Spleen (tissue), 7 donors: ENCODE results near the gene PRAMEF17.

Experiments used
- POLR2A ChIP-seq, 3 donors: fragments of 450-650 bp; IDR thresholded peaks; one replicate each; pipeline ENCODE4 v1.5.1; 2017; ENCODE audit warnings: antibody characterized with exemption in 3 of 3, mild to moderate bottlenecking in 1 of 3
- POLR2AphosphoS5 ChIP-seq, 3 donors: sonication (generic); formaldehyde crosslinking; IDR thresholded peaks; one replicate each; pipeline ENCODE4 v1.5.1; 2017; ENCODE audit warnings: antibody characterized with exemption in 3 of 3
- TF ChIP-seq, protein P1 (sequence below), 11 experiments: fragments of 200-600 bp in 7 of 11; fragments of 450-650 bp in 4 of 11; sonication (generic) in 4 of 11; IDR thresholded peaks in 8 of 11; conservative IDR thresholded peaks in 3 of 11; 1 replicate in 7 of 11; 2 replicates in 4 of 11; pipeline versions ENCODE4 v1.4.0 to v1.8.0; 2016 to 2021; ENCODE audit warnings: antibody characterized with exemption in 11 of 11, inconsistent platforms in 4 of 11, mild to moderate bottlenecking in 1 of 11
- donor health status: DM: no; HTN: no; CAD: no; lungs with moderate emphysema.
- donor health status: DM: no; HTN: no; CAD: no.
- donor health status: DM: no; HTN: no; CAD: no.

DNA sequence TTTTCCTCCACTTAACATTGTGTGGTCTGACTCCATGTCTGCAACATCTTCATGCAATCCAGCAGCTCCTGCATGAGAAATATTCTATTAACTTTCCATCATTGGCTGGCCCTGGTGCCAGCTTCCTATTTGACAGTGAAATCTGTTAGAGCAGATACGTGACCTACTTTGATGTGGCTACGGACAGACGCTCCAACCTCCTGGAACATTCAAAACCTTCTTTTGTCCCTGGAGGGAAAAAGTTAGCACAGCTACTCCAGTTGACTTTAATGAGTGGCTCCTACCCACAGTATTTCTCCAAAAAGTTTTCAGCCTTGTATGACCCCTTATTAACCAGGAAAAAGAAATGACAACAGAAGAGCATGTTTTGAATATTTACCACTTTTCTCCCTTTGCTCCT, 42.8 kb downstream of the PRAMEF17 start:
- TF ChIP-seq, protein P1, sequence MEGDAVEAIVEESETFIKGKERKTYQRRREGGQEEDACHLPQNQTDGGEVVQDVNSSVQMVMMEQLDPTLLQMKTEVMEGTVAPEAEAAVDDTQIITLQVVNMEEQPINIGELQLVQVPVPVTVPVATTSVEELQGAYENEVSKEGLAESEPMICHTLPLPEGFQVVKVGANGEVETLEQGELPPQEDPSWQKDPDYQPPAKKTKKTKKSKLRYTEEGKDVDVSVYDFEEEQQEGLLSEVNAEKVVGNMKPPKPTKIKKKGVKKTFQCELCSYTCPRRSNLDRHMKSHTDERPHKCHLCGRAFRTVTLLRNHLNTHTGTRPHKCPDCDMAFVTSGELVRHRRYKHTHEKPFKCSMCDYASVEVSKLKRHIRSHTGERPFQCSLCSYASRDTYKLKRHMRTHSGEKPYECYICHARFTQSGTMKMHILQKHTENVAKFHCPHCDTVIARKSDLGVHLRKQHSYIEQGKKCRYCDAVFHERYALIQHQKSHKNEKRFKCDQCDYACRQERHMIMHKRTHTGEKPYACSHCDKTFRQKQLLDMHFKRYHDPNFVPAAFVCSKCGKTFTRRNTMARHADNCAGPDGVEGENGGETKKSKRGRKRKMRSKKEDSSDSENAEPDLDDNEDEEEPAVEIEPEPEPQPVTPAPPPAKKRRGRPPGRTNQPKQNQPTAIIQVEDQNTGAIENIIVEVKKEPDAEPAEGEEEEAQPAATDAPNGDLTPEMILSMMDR (IDR thresholded peaks at IDR 0.05 in 8 of 11, conservative IDR thresholded peaks at IDR 0.05 in 3 of 11), result no peak
- TF ChIP-seq POLR2A (IDR thresholded peaks at IDR 0.05) (no peak), POLR2AphosphoS5 (IDR thresholded peaks at IDR 0.05) (no peak)
